ENCODE data around the gene STARD13. TPM values are rescaled to one million over a fixed set of nuclear protein-coding genes. Genes with fewer than 3 reads are reported as not detected.
A peak's percentile ranks its signal among the peaks of the same experiment; 100 is the strongest.

STARD13 gene
- total and polyA plus RNA-seq, 2 donors from 2014 or later = 5.1 to 37.2 TPM

GRCh38 chr13:33154911-33155310, 130.6 kb downstream of the STARD13 start:
- DNase-seq (no peak), FAIRE-seq (no peak)
- Histone ChIP-seq H3K4me3 (ENCODE audit: low read length in 3 of 3) (no peak overlapping the region), H3K4me1 (ENCODE audit: control insufficient read depth in 2 of 3, insufficient read depth in 2 of 3, low read depth in 1 of 3, low read length in 3 of 3) (peaks cover 7 to 9% (median 7%) of the 10 kb centered on the region in 3 donors), H3K9me3 (ENCODE audit: control insufficient read depth in 2 of 3, insufficient read depth in 1 of 3, low read length in 3 of 3) (no peaks in the 10 kb centered on the region), H3K27ac (ENCODE audit: low read depth in 2 of 2, low read length in 2 of 2) (peak overlapping the region in 1 of 2 donors; percentile 29), H3K27me3 (ENCODE audit: control insufficient read depth, insufficient read depth, low read length) (no peaks in the 10 kb centered on the region), H3K9ac (ENCODE audit: low read length in 3 of 3) (no peak overlapping the region), H3K36me3 (ENCODE audit: control insufficient read depth in 2 of 3, insufficient read depth in 3 of 3, low read length in 3 of 3) (no peaks in the 10 kb centered on the region)
- TF ChIP-seq CTCF (IDR thresholded peaks at IDR 0.05; ENCODE audit: borderline replicate concordance, extremely low read depth, insufficient read depth) = no peak
- intact Hi-C loops (cut with DNase I) = no loop called here

DNA sequence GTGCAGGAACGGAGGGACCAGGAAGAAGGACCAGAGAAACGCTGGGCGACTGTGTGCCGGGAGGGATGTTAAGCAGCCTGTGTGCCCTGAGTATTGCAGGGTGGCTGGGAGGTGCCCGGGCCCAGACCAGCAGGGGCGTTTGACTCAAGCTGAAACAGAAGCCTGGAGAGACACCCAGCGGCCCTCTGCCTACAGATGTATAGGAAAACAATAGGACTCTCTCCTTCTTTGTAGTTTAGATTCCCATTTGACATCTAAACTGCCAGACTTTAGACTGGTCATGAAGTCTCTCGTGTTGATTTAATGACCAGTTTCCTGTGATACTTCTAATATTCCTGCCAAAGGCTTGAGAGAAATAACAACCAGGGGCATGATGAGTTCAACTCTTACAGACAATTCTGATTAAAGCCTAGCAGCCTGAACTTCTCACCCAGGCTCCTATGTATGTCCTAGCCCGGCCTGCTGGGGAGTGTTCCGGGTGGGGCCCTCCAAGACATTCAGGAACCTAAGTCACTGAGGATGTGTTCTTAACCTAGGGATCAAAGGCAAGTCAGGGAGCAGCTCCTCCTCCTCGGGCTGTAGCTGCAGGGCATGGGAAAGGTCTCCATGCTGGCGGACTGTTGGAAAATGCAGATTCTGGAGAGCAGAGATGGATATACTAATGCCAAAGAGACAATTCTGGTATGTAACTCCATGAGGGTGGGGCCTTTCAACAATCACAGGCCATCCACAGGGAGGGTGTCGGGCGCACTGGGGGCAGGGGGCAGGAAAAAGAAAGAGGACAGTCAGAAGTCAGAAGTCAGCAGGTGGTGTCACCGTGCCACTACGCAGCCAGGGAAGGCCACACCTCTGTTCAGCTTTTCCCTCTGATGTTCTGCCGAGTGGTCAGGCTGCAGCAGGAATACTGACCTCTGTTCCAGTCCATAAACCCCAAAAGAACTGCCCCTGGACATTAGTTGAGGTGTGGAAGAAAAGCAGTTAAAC, 131.8 kb downstream of the STARD13 start:
- peaks cover 7 to 9% (median 7%) of the 10 kb centered on the region in 3 donors for H3K4me1 ChIP-seq (ENCODE audit: control insufficient read depth in 2 of 3, insufficient read depth in 2 of 3, low read depth in 1 of 3, low read length in 3 of 3)
- no peaks in the 10 kb centered on the region for H3K36me3 ChIP-seq (ENCODE audit: control insufficient read depth in 2 of 3, insufficient read depth in 3 of 3, low read length in 3 of 3)
- DNase-seq = peak; percentile 69 to 92 (median 83)
- H3K9me3 ChIP-seq (ENCODE audit: control insufficient read depth in 2 of 3, insufficient read depth in 1 of 3, low read length in 3 of 3) = no peaks in the 10 kb centered on the region
- no peaks in the 10 kb centered on the region for H3K27me3 ChIP-seq (ENCODE audit: control insufficient read depth, insufficient read depth, low read length)
- no peak overlapping the region for H3K9ac ChIP-seq (ENCODE audit: low read length in 3 of 3)
- intact Hi-C loops (cut with DNase I) = no loop called here
- no peak overlapping the region for H3K4me3 ChIP-seq (ENCODE audit: low read length in 3 of 3)
- H3K27ac ChIP-seq (ENCODE audit: low read depth in 2 of 2, low read length in 2 of 2) = peak overlapping the region; percentile 66 to 69
- TF ChIP-seq CTCF (IDR thresholded peaks at IDR 0.05; ENCODE audit: borderline replicate concordance, extremely low read depth, insufficient read depth) = no peak
- no peak for FAIRE-seq

- H3K27ac ChIP-seq (ENCODE audit: low read depth in 2 of 2, low read length in 2 of 2) = no peak overlapping the region
- intact Hi-C loops (cut with DNase I) = no loop called here
- no peak overlapping the region for H3K9ac ChIP-seq (ENCODE audit: low read length in 3 of 3)
- DNase-seq = no peak
- H3K27me3 ChIP-seq (ENCODE audit: control insufficient read depth, insufficient read depth, low read length) = no peaks in the 10 kb centered on the region
- no peak for FAIRE-seq
- H3K4me1 ChIP-seq (ENCODE audit: control insufficient read depth in 2 of 3, insufficient read depth in 2 of 3, low read depth in 1 of 3, low read length in 3 of 3) = peaks cover 7 to 9% (median 7%) of the 10 kb centered on the region in 3 donors
- no peak for TF ChIP-seq CTCF (IDR thresholded peaks at IDR 0.05; ENCODE audit: borderline replicate concordance, extremely low read depth, insufficient read depth)
- H3K4me3 ChIP-seq (ENCODE audit: low read length in 3 of 3) = no peak overlapping the region
- no peaks in the 10 kb centered on the region for H3K36me3 ChIP-seq (ENCODE audit: control insufficient read depth in 2 of 3, insufficient read depth in 3 of 3, low read length in 3 of 3)
- no peaks in the 10 kb centered on the region for H3K9me3 ChIP-seq (ENCODE audit: control insufficient read depth in 2 of 3, insufficient read depth in 1 of 3, low read length in 3 of 3)
These were observed 133.2 kb downstream of the STARD13 start for GRCh38 chr13:33152389-33152788.
